Skeletal muscle tissue (tissue), 4 donors: ENCODE data around the gene PROK1. TPM values are rescaled to one million over a fixed set of nuclear protein-coding genes. Genes with fewer than 3 reads are reported as not detected.

Source experiments
- H3K27ac ChIP-seq: one replicate; pipeline ENCODE4 v1.7.0; 2013; ENCODE audit warnings: mild to moderate bottlenecking, low read depth, low read length, inconsistent platforms
- H3K27me3 ChIP-seq, 3 donors: one replicate each; pipeline ENCODE4 v1.7.0; 2013; ENCODE audit warnings: low read length in 3 of 3; ENCODE audit not compliant: control insufficient read depth in 3 of 3, insufficient read depth in 3 of 3
- H3K36me3 ChIP-seq, 3 donors: one replicate each; pipeline ENCODE4 v1.7.0; 2013; ENCODE audit warnings: low read length in 3 of 3; ENCODE audit not compliant: control insufficient read depth in 3 of 3, insufficient read depth in 3 of 3
- H3K4me1 ChIP-seq, 3 donors: one replicate each; pipeline ENCODE4 v1.7.0; 2013; ENCODE audit warnings: low read length in 3 of 3, mild to moderate bottlenecking in 3 of 3; ENCODE audit not compliant: control insufficient read depth in 3 of 3, insufficient read depth in 3 of 3
- H3K4me3 ChIP-seq, 3 donors: one replicate each; pipeline ENCODE4 v1.7.0; 2013; ENCODE audit warnings: low read length in 3 of 3
- H3K9ac ChIP-seq, 3 donors: one replicate each; pipeline ENCODE4 v1.7.0; 2013; ENCODE audit warnings: low read length in 3 of 3, mild to moderate bottlenecking in 3 of 3, moderate library complexity in 2 of 3, low read depth in 1 of 3
- H3K9me3 ChIP-seq, 3 donors: one replicate each; pipeline ENCODE4 v1.7.0; 2013; ENCODE audit warnings: low read length in 3 of 3; ENCODE audit not compliant: control insufficient read depth in 3 of 3
- total RNA-seq: library from RNA; depleted of rRNA; stranded (reverse); fragments of >200 nt; gene quantifications from one replicate; pipeline ENCODE4 v1.2.3, GENCODE V29; 2014
- donor health status: Osteomylitis.

The PROK1 gene
- total RNA-seq, 1 donor from 2014 or later: not detected

DNA sequence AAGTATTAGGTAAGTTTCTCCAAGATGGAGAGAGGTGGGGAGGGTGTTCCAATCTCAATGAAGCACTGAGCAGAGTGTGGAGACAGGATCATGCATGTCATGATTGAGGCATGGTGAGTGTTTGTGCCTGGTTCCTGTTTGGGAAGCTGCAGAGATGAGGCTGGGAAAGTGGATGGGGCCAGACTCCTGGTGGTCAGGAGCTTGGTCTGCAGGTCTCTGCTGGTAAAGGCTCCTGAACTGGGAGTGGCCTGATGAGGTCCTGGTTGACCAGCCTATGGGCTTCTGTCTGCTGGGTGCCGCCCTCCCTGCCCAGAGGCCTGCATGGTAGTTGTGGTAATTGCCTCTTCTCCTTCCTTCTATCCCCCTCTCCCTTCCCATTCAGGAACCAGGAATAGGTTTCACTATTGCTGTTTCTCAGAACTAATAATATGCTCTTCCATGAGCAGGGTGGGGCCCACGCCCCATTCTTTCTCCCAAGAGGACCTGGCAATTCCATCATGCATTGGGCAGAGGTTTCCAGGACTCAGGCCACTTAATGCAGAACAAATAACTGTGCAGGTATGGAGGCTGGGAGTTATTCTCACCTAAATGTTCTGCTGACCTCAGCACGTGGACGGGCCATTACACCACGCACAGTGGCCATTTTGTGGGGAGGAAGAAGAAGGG is 24.5 kb downstream of the PROK1 start:
- H3K9ac ChIP-seq: no peak overlapping the region
- H3K9me3 ChIP-seq: no peaks in the 10 kb centered on the region
- H3K4me1 ChIP-seq: peaks cover 0 to 2% (median 0%) of the 10 kb centered on the region in 3 donors
- H3K4me3 ChIP-seq: no peak overlapping the region
- no peaks in the 10 kb centered on the region for H3K36me3 ChIP-seq
- H3K27me3 ChIP-seq: peaks cover 0 to 4% (median 0%) of the 10 kb centered on the region in 3 donors
- H3K27ac ChIP-seq: no peak overlapping the region

DNA sequence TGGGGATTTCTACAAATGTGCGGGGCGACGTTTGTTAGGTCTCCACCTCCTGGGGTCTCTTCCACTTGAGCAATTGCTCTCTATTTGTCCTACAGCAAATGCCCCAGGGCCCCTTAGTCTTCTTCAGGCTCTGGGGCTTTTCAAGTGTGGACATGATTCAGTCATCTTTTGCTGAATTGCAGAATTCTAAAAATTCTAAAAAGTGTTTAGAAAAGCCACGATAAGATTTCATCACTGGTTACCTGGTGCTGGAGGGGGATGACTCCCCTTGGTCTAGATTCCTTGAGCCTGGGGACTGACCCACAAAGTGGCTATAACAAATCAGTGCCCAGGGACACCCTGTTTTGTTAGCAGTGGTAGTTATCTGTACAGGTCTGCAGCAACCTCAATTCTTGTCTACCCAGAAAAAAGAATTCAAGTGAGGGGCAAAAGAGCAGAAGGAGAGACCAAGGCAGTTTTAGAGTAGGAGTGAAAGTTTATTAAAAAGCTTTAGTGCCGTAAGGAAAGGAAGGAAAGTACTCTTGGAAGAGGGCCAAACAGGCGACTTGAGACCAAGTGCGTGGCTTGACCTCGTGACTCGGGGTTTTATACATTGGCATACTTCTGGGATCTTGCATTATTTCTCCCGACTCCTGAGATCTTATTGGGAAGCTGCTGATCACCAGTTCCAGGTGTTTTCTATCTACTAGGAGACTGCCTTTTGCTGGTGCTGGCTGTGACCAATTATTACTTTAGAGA is 25.2 kb downstream of the PROK1 start:
- H3K4me1 ChIP-seq: peaks cover 0 to 2% (median 0%) of the 10 kb centered on the region in 3 donors
- H3K27ac ChIP-seq: no peak overlapping the region
- H3K4me3 ChIP-seq: no peak overlapping the region
- no peaks in the 10 kb centered on the region for H3K9me3 ChIP-seq
- H3K27me3 ChIP-seq: peaks cover 0 to 4% (median 3%) of the 10 kb centered on the region in 3 donors
- H3K36me3 ChIP-seq: no peaks in the 10 kb centered on the region
- no peak overlapping the region for H3K9ac ChIP-seq

DNA sequence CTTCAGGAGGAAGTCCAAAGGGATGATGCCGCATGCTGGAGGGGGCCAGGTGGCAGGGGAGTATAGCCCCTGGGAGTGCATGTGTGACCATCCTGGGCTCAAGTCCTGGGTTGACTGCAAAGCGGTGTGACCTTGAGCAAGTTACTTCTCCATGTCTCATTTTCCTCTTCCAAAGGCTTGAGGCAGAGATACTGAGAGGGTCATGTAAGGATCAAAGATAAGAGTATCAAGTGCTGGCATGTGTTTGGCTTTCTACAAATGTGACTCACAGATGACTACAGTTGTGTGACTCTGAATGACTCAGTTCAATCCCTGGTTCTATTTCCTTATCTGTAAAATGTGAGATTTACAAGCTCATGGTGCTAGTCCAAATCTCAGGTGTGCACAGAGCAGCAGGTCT is 26.1 kb downstream of the PROK1 start:
- Histone ChIP-seq H3K9ac (no peak overlapping the region), H3K27me3 (peaks cover 0 to 4% (median 3%) of the 10 kb centered on the region in 3 donors), H3K36me3 (no peaks in the 10 kb centered on the region), H3K4me3 (no peak overlapping the region), H3K4me1 (peaks cover 0 to 2% (median 0%) of the 10 kb centered on the region in 3 donors), H3K27ac (no peak overlapping the region), H3K9me3 (no peaks in the 10 kb centered on the region)

DNA sequence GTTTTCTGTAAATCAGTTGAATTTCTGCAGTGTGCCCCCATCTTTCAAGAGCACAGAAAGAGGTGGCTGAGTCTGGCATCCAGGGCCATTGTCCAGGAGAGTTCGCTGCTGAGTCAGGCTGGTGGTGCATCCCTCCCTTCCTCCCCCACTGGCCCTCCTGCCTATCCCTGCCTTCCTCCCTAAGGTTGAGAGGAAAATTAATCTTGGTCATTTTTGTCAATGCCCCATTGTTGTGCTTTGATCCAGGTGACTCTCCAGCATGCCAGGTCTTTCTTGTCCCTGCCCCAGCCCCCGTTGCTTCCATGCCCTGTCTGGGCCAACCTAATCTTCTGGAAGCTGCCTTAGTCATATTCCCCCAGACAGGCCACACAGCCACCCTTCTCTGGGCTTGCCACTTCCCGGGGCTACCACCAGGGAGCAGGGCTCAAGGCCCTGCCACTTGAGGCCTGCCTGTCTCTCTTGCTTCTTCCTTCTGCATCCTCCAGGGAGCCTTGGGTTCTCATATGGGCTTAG is 26.6 kb downstream of the PROK1 start:
- no peak overlapping the region for H3K27ac ChIP-seq
- H3K9me3 ChIP-seq: no peaks in the 10 kb centered on the region
- H3K4me1 ChIP-seq: peaks cover 0 to 2% (median 0%) of the 10 kb centered on the region in 3 donors
- no peaks in the 10 kb centered on the region for H3K36me3 ChIP-seq
- H3K4me3 ChIP-seq: no peak overlapping the region
- no peak overlapping the region for H3K9ac ChIP-seq
- H3K27me3 ChIP-seq: peaks cover 0 to 4% (median 3%) of the 10 kb centered on the region in 3 donors

DNA sequence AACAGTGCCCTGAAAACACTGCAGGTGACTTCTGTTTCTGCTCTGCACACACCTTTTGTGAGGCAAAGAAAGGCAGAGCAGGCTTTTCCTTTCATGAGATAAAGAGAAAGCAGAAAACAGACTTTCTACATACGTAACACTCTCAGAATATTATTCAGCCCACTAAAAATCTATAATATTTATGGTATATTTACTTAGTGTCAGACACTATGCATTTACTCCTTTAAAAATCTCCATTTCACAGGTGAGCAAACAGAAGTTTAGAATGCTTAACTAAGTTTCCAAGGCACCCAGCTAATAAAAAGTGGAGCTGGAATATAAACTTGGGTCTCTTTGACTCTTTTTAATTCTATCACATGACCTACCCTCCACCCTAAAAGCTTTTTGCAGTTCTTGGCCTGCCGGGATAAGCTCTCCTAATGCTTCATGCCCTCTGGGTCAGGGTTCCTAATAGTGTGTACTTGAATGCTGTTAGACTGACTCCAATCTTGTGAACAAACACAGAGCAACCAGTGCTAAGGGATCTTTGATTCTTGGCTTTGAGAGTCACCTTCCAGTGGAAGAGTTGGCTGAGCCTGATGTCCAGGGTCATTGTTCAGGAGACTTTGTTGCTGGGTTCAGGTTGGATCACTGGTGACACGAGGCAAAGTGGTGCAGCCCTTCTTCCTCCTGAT is 27.2 kb downstream of the PROK1 start:
- Histone ChIP-seq H3K36me3 (no peaks in the 10 kb centered on the region), H3K4me3 (no peak overlapping the region), H3K27me3 (peaks cover 0 to 10% (median 4%) of the 10 kb centered on the region in 3 donors), H3K27ac (no peak overlapping the region), H3K9ac (no peak overlapping the region), H3K9me3 (no peaks in the 10 kb centered on the region), H3K4me1 (peaks cover 0 to 2% (median 0%) of the 10 kb centered on the region in 3 donors)

DNA sequence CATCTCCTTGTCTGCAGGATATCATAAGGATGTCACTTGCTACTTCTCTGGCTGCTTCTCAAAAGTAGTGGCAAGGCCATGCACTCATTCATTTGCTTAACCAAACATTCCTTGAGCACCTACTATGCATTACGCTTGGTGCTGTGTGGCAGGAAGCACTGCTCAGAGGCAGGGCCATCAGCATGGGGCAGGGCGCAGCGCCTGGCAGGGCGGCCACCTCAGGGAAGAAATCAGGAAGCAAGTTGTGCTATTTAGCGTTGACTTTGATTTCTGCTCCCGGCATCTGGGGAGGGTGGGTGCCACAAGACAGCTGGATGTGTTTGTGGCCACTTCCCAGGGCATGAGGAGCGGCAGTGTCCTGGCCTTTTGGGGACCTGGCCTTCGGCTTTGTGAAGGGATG is 27.9 kb downstream of the PROK1 start:
- no peak overlapping the region for H3K9ac ChIP-seq
- peaks cover 0 to 2% (median 0%) of the 10 kb centered on the region in 3 donors for H3K4me1 ChIP-seq
- H3K4me3 ChIP-seq: no peak overlapping the region
- H3K27me3 ChIP-seq: peaks cover 0 to 18% (median 7%) of the 10 kb centered on the region in 3 donors
- no peaks in the 10 kb centered on the region for H3K9me3 ChIP-seq
- H3K27ac ChIP-seq: no peak overlapping the region
- H3K36me3 ChIP-seq: no peaks in the 10 kb centered on the region

DNA sequence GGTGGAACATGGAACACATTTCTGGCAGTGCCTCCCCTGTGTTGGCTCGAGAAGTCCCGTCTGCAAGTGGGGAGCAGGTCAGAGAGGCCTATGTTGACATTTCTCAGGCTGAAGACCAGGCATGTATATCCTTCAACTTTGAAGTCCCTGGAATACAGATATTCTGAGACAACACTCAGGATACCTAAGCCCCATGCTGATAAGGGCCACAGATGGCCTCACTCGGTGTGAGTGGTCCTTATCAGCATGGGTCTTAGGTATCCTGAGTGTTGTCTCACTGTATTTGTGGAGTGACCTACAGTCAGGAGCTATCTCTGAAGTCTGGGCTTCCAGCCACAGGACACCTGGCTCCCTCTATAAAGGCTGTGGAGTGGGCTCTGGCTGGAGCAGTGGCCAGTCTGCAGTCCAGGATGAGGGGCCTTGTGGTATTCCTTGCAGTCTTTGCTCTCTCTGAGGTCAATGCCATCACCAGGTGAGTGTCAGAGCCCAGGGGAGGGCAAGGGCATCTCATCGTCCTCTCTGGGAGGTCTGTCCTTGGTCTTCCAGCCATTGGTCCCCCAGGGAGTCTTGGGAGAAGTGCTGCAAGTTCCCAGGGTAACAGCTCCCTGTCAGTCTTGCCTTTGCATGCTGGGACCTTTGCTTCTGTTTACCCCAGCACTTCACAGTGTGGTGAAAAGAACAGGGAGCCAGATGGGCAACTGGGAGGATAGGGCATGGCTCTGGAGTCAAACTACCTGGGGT is 29.6 kb downstream of the PROK1 start:
- Histone ChIP-seq H3K27ac (no peak overlapping the region), H3K27me3 (peaks cover 0 to 18% (median 7%) of the 10 kb centered on the region in 3 donors), H3K4me3 (no peak overlapping the region), H3K4me1 (peaks cover 0 to 2% (median 0%) of the 10 kb centered on the region in 3 donors), H3K9me3 (no peaks in the 10 kb centered on the region), H3K36me3 (no peaks in the 10 kb centered on the region), H3K9ac (no peak overlapping the region)

DNA sequence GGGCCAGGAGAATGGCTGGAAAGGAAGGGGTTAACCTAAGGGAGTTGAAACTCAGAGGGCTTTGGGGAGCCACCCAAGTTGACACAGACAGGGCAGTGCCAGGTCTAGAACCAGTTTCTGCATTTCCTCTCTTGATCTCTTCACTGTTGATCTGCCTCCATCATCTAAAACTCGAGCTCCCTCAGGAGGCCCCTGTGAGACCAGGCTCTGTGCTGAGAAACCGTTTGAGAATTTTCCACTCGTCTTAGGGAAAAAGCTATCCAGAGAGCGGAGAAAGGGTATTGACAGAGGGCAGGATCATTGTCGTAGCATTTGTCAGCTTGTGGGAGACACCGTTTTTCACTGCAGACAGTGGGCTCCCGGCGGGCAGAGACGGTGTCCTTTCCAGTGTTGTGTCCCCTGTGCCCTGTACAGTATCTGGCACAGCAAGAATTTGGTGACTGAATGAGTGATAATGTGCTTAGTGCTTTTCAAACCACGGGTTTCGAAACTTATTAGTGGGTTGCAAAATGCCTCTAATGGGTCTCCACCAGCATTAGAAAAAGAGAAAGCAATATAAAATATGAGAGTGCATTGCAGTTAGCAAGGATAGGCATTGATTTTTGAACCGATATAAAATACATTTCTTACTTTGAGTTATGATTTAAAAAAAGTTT is 31.1 kb downstream of the PROK1 start:
- Histone ChIP-seq H3K9ac (no peak overlapping the region), H3K4me1 (no peaks in the 10 kb centered on the region), H3K36me3 (no peaks in the 10 kb centered on the region), H3K27me3 (peaks cover 0 to 18% (median 7%) of the 10 kb centered on the region in 3 donors), H3K9me3 (no peaks in the 10 kb centered on the region), H3K27ac (no peak overlapping the region), H3K4me3 (no peak overlapping the region)

DNA sequence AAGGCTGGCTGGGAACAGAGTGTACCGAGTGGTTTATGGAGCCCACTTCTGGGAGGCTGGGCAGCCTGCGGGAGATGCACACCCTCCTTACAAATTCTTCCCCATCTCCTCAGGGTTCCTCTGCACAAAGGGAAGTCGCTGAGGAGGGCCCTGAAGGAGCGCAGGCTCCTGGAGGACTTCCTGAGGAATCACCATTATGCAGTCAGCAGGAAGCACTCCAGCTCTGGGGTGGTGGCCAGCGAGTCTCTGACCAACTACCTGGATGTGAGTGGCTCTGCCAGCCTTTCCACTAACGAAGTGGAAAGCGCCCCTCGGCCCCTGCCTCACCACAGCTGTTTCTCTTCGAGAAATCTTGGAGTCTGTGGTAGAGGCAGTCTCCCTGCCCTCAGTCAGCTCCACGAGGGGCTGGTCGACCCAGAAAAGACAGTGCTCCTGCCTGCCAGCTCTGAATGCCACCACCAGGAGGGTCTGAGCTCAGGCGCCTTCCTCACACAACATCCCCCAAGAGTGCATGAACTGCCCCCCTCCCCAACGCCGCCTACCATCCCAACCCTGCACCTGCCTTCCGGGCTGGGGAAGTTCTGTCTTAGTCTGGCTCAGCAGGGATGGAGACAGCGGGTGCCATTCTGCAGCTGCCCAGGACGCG is 31.8 kb downstream of the PROK1 start:
- Histone ChIP-seq H3K4me1 (no peaks in the 10 kb centered on the region), H3K4me3 (no peak overlapping the region), H3K27me3 (peaks cover 0 to 18% (median 7%) of the 10 kb centered on the region in 3 donors), H3K27ac (no peak overlapping the region), H3K36me3 (no peaks in the 10 kb centered on the region), H3K9me3 (no peaks in the 10 kb centered on the region), H3K9ac (no peak overlapping the region)
